Mucosa of descending colon (tissue), 3 donors: ENCODE results near the gene ATF6B. TPM values are rescaled to one million over a fixed set of nuclear protein-coding genes. Genes with fewer than 3 reads are reported as not detected.

Experiments used
- ATAC-seq: fragments of 200-7000 bp; cut with Tn5 transposase; one replicate; pipeline ENCODE4 v1.9.1; 2020; ENCODE audit warnings: mild to moderate bottlenecking, moderate library complexity
- DNase-seq, 3 donors: peaks; one replicate each; pipeline ENCODE4 v3.0.0-alpha.2; 2020
- H3K36me3 ChIP-seq: fragments of 200-600 bp; one replicate; pipeline ENCODE4 v1.8.0; 2021; ENCODE audit warnings: low read depth, mild to moderate bottlenecking
- H3K4me1 ChIP-seq: fragments of 200-600 bp; one replicate; pipeline ENCODE4 v1.8.0; 2021; ENCODE audit warnings: low read depth, mild to moderate bottlenecking
- H3K4me3 ChIP-seq: fragments of 200-600 bp; one replicate; pipeline ENCODE4 v1.8.0; 2021; ENCODE audit warnings: mild to moderate bottlenecking
- H3K9me3 ChIP-seq: fragments of 200-600 bp; one replicate; pipeline ENCODE4 v1.8.0; 2021; ENCODE audit warnings: mild to moderate bottlenecking
- CTCF ChIP-seq: fragments of 200-600 bp; IDR thresholded peaks from one replicate; pipeline ENCODE4 v1.8.0; 2022; ENCODE audit warnings: antibody characterized with exemption, mild to moderate bottlenecking
- intact Hi-C, 2 donors: fragments of 100-400 bp; cut with DNase I in 1 of 2; cut with micrococcal nuclease in 1 of 2; formaldehyde crosslinking; loops; one replicate each; pipeline versions ENCODE4 v1.11.0 to v1.11.1; 2022; cut with DNase I, micrococcal nuclease
- total RNA-seq, 3 donors: library from RNA; stranded (reverse); fragmentation: NEBNext Ultra II Directional in 2 of 3; extraction: Animal tissue kit (Norgen Biotek cat#: 25700) in 2 of 3; gene quantifications; one replicate each; pipeline versions ENCODE4 v1.2.1 to v1.2.4, GENCODE V29; 2021 to 2023
- donor health status: DM: no; HTN: no; CAD: no; lungs with moderate emphysema.
- donor health status: DM: no; HTN: no; CAD: no.
- donor health status: DM: no; HTN: yes; CAD: no.

ATF6B gene
- total RNA-seq, 3 donors from 2014 or later = 79.9 to 121 (median 97.4) TPM

- DNase-seq = no peak
- no peaks in the 10 kb centered on the region for H3K9me3 ChIP-seq
- peaks cover 7% of the 10 kb centered on the region for H3K4me1 ChIP-seq
- TF ChIP-seq CTCF = no peak
- H3K4me3 ChIP-seq = no peak overlapping the region
- H3K36me3 ChIP-seq = no peaks in the 10 kb centered on the region
- intact Hi-C loops = no loop called here
- no peak for ATAC-seq
These were observed 11.4 kb downstream of the ATF6B start for GRCh38 chr6:32116674-32117073.

GRCh38 chr6:32115623-32116022 is 12.4 kb downstream of the ATF6B start:
- no peak overlapping the region for H3K4me3 ChIP-seq
- H3K4me1 ChIP-seq = peaks cover 7% of the 10 kb centered on the region
- no peaks in the 10 kb centered on the region for H3K36me3 ChIP-seq
- TF ChIP-seq CTCF = no peak
- DNase-seq (no peak), ATAC-seq (no peak)
- intact Hi-C loops = no loop called here
- no peaks in the 10 kb centered on the region for H3K9me3 ChIP-seq

GRCh38 chr6:32114796-32115195 is 13.2 kb downstream of the ATF6B start:
- Histone ChIP-seq H3K9me3 (no peaks in the 10 kb centered on the region), H3K36me3 (no peaks in the 10 kb centered on the region), H3K4me3 (no peak overlapping the region), H3K4me1 (peaks cover 7% of the 10 kb centered on the region)
- intact Hi-C loops = no loop called here
- ATAC-seq (no peak), DNase-seq (no peak)
- TF ChIP-seq CTCF = no peak

GRCh38 chr6:32113386-32114352 is 14.4 kb downstream of the ATF6B start:
- TF ChIP-seq CTCF = no peak
- no peak overlapping the region for H3K4me3 ChIP-seq
- no peaks in the 10 kb centered on the region for H3K9me3 ChIP-seq
- intact Hi-C loops = no loop called here
- no peaks in the 10 kb centered on the region for H3K36me3 ChIP-seq
- DNase-seq = peak; percentile 60 to 84 (median 69)
- H3K4me1 ChIP-seq = peaks cover 5% of the 10 kb centered on the region
- ATAC-seq = peak; percentile 51

GRCh38 chr6:32112431-32112980 is 15.5 kb downstream of the ATF6B start:
- DNase-seq (no peak), ATAC-seq (no peak)
- intact Hi-C loops = no loop called here
- no peak for TF ChIP-seq CTCF
- H3K4me1 ChIP-seq = peaks cover 10% of the 10 kb centered on the region
- H3K4me3 ChIP-seq = no peak overlapping the region
- H3K9me3 ChIP-seq = no peaks in the 10 kb centered on the region
- H3K36me3 ChIP-seq = no peaks in the 10 kb centered on the region
